OCI-LY7 (cell line): ENCODE measurements around the gene MRAP. TPM values are rescaled to one million over a fixed set of nuclear protein-coding genes. Genes with fewer than 3 reads are reported as not detected.

Experiments used
- BruUV-seq: library from RNA; stranded (reverse); fragments of 400-500 nt; replicated peaks from 2 replicates; lab custom pipeline; 2021; lab: Mats Ljungman, UMichigan
- CTCF ChIA-PET: fragments of 300-600 bp; sonication (Branson Sonifier 250); formaldehyde crosslinking; loops from one replicate; lab custom pipeline; 2022; ENCODE audit warnings: antibody characterized with exemption; ENCODE audit not compliant: unreplicated experiment; lab: Charles Lee
- POLR2A ChIA-PET: fragments of 300-600 bp; sonication (Branson Sonifier 250); formaldehyde crosslinking; loops from one replicate; lab custom pipeline; 2022; ENCODE audit warnings: antibody characterized with exemption; lab: Charles Lee
- DNase-seq: peaks from one replicate; pipeline ENCODE4 v3.0.0-alpha.2; 2015; ENCODE audit warnings: low spot score
- H2AFZ ChIP-seq: fragments of 200-600 bp; sonication (generic), shearing (Covaris generic); 2 replicates; pipeline ENCODE4 v1.6.1; 2014; ENCODE audit warnings: mild to moderate bottlenecking, antibody characterized with exemption, low read length, moderate library complexity
- H3K27ac ChIP-seq: fragments of 200-600 bp; sonication (generic); 2 replicates; pipeline ENCODE4 v1.5.1; 2014; ENCODE audit warnings: mixed run types, low read depth, mild to moderate bottlenecking, moderate library complexity, low read length, inconsistent platforms; ENCODE audit not compliant: poor library complexity, severe bottlenecking
- H3K36me3 ChIP-seq: fragments of 200-600 bp; sonication (generic); 2 replicates; pipeline ENCODE4 v1.6.1; 2014; ENCODE audit warnings: mild to moderate bottlenecking, antibody characterized with exemption, low read length, moderate library complexity, mixed read lengths; ENCODE audit not compliant: insufficient read depth
- H3K4me1 ChIP-seq: fragments of 200-600 bp; sonication (generic); 2 replicates; pipeline ENCODE4 v1.5.1; 2014; ENCODE audit warnings: mild to moderate bottlenecking, low read length; ENCODE audit not compliant: insufficient read depth, poor library complexity, severe bottlenecking
- H3K4me2 ChIP-seq: fragments of 200-600 bp; sonication (generic); 2 replicates; pipeline ENCODE4 v1.6.1; 2014; ENCODE audit warnings: mild to moderate bottlenecking, low read length
- H3K4me3 ChIP-seq: fragments of 200-600 bp; sonication (generic); 2 replicates; pipeline ENCODE4 v1.5.1; 2014; ENCODE audit warnings: mild to moderate bottlenecking, low read depth, low read length; ENCODE audit not compliant: poor library complexity, severe bottlenecking
- H3K79me2 ChIP-seq: fragments of 200-600 bp; sonication (generic); 2 replicates; pipeline ENCODE4 v1.6.1; 2016; ENCODE audit warnings: low read depth, mild to moderate bottlenecking, low read length, moderate library complexity, mixed read lengths; ENCODE audit not compliant: insufficient read depth
- H3K9me2 ChIP-seq: fragments of 200-600 bp; sonication (generic); 2 replicates; pipeline ENCODE4 v1.6.1; 2016; ENCODE audit warnings: mild to moderate bottlenecking, low read length, mixed read lengths; ENCODE audit not compliant: insufficient read depth
- H3K9me3 ChIP-seq: fragments of 200-600 bp; sonication (generic); 2 replicates; pipeline ENCODE4 v1.6.1; 2014; ENCODE audit warnings: mild to moderate bottlenecking, mixed run types, low read length, mixed read lengths
- H4K20me1 ChIP-seq: fragments of 200-600 bp; sonication (generic); 2 replicates; pipeline ENCODE4 v1.6.1; 2014; ENCODE audit warnings: mild to moderate bottlenecking, antibody characterized with exemption, low read length, moderate library complexity, mixed read lengths; ENCODE audit not compliant: insufficient read depth
- CTCF ChIP-seq: fragments of 200-600 bp; sonication (generic); conservative IDR thresholded peaks from 2 replicates; pipeline ENCODE4 v1.5.1; 2014; ENCODE audit warnings: mild to moderate bottlenecking, antibody characterized with exemption, low read length, moderate library complexity, mixed read lengths
- EZH2phosphoT487 ChIP-seq: fragments of 200-600 bp; sonication (generic); IDR thresholded peaks from 2 replicates; pipeline ENCODE4 v1.6.1; 2018; ENCODE audit warnings: low read depth, borderline replicate concordance, mild to moderate bottlenecking, mixed run types, antibody characterized with exemption, low read length, moderate library complexity, mixed read lengths
- intact Hi-C: fragments of 100-400 bp; cut with micrococcal nuclease; formaldehyde crosslinking; loops from one replicate; pipeline ENCODE4 v1.10.0; 2022; ENCODE audit not compliant: unreplicated experiment
- total RNA-seq, 2 experiments: library from RNA; depleted of rRNA in 1 of 2; stranded (reverse); fragments of >200 nt in 1 of 2; shearing (Covaris generic) in 1 of 2; gene quantifications; 2 replicates each; pipeline ENCODE4 v1.2.3, GENCODE V29; 2014 to 2022

Gene MRAP
- total RNA-seq, 2 experiments from 2014 or later: not detected

DNA sequence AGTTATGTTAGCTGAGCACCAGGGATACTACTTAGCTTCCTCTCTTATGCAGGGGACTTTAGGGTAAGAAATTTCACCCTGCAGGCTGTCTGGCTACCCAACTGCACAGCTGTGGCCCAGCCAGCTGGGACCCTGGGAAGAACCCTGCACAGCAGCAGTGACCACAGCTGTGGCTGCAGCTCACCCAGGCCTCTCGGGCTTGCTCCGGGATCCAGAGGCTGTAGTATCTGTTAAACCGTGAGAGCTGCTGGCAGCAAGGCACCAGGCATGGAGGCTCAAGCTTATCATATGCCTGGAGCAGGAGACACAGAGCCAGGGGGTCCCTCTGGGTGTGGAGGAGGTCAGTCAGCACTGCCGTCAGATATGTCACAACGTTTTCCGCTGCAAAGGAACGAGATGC is 53.9 kb downstream of the MRAP start:
- Histone ChIP-seq H3K4me1 (no peaks in the 10 kb centered on the region), H3K27ac (no peak overlapping the region), H3K9me2 (no peaks in the 10 kb centered on the region), H3K4me2 (no peak overlapping the region), H3K36me3 (peaks cover 99% of the 10 kb centered on the region), H4K20me1 (no peaks in the 10 kb centered on the region), H3K4me3 (no peak overlapping the region), H3K79me2 (no peaks in the 10 kb centered on the region), H3K9me3 (no peaks in the 10 kb centered on the region), H2AFZ (no peak overlapping the region)
- CTCF ChIA-PET: no interaction called here
- DNase-seq: no peak
- no TSS peak for BruUV-seq
- TF ChIP-seq EZH2phosphoT487 (no peak), CTCF (no peak)
- intact Hi-C loops: no loop called here
- POLR2A ChIA-PET: no interaction called here

- DNase-seq: no peak
- CTCF ChIA-PET: no interaction called here
- BruUV-seq: no TSS peak
- Histone ChIP-seq H3K9me2 (no peaks in the 10 kb centered on the region), H3K4me2 (no peak overlapping the region), H3K27ac (no peak overlapping the region), H4K20me1 (no peaks in the 10 kb centered on the region), H3K4me1 (no peaks in the 10 kb centered on the region), H3K4me3 (no peak overlapping the region), H3K36me3 (peaks cover 99% of the 10 kb centered on the region), H2AFZ (no peak overlapping the region), H3K9me3 (no peaks in the 10 kb centered on the region), H3K79me2 (no peaks in the 10 kb centered on the region)
- TF ChIP-seq CTCF (no peak), EZH2phosphoT487 (no peak)
- intact Hi-C loops: no loop called here
- POLR2A ChIA-PET: no interaction called here
Observed at GRCh38 chr21:32353002-32353711, 54.5 kb downstream of the MRAP start.

GRCh38 chr21:32356874-32357395 is 58.3 kb downstream of the MRAP start:
- Histone ChIP-seq H3K36me3 (peaks cover 99% of the 10 kb centered on the region), H3K9me3 (no peaks in the 10 kb centered on the region), H3K4me3 (no peak overlapping the region), H3K79me2 (no peaks in the 10 kb centered on the region), H3K4me1 (no peaks in the 10 kb centered on the region), H4K20me1 (no peaks in the 10 kb centered on the region; the same call in 1 of the 2 replicates), H3K4me2 (no peak overlapping the region), H3K9me2 (no peaks in the 10 kb centered on the region), H3K27ac (no peak overlapping the region), H2AFZ (no peak overlapping the region)
- POLR2A ChIA-PET: interaction anchor here (0.5 to 0.8 kb wide), 3 partner anchors 71 to 1198 kb away, joined by 3 to 4 read pairs (median 4); no protein-coding TSS in a partner anchor
- DNase-seq: no peak
- intact Hi-C loops: no loop called here
- no TSS peak for BruUV-seq
- TF ChIP-seq CTCF: no peak
- TF ChIP-seq EZH2phosphoT487: no peak
- CTCF ChIA-PET: no interaction called here
